Epithelial cell of proximal tubule (primary cell): ENCODE measurements around the gene CCNG1. TPM values are rescaled to one million over a fixed set of nuclear protein-coding genes. Genes with fewer than 3 reads are reported as not detected.

Experiments used
- DNase-seq: peaks from one replicate; pipeline ENCODE4 v3.0.0-alpha.2; 2011; ENCODE audit warnings: low read depth
- H3K4me3 ChIP-seq: 2 replicates; pipeline ENCODE4 v1.5.1; 2011; ENCODE audit warnings: low read depth, mild to moderate bottlenecking, low read length
- CTCF ChIP-seq: conservative IDR thresholded peaks from 2 replicates; pipeline ENCODE4 v1.5.1; 2012; ENCODE audit warnings: low read depth, mild to moderate bottlenecking, low read length
- total RNA-seq: library from RNA; depleted of rRNA; stranded (reverse); fragments of >200 nt; gene quantifications from 2 replicates; pipeline ENCODE4 v1.2.3, GENCODE V29; 2015

The CCNG1 gene
- total RNA-seq, 1 donor from 2014 or later, result 139 TPM

GRCh38 chr5:163456029-163456589 is 18.7 kb downstream of the CCNG1 start:
- no peak for TF ChIP-seq CTCF
- no peak overlapping the region for H3K4me3 ChIP-seq
- no peak for DNase-seq

GRCh38 chr5:163456840-163457239 is 19.4 kb downstream of the CCNG1 start:
- DNase-seq, result no peak
- H3K4me3 ChIP-seq, result no peak overlapping the region
- TF ChIP-seq CTCF, result no peak

GRCh38 chr5:163458778-163459385 is 21.5 kb downstream of the CCNG1 start:
- no peak for DNase-seq
- H3K4me3 ChIP-seq, result peak overlapping the region; percentile 76
- no peak for TF ChIP-seq CTCF

- peak overlapping the region; percentile 76 for H3K4me3 ChIP-seq
- TF ChIP-seq CTCF, result no peak
- DNase-seq, result no peak
These were observed 22.0 kb downstream of the CCNG1 start for GRCh38 chr5:163459462-163459818.

- peak; percentile 93 for DNase-seq
- peak; percentile 12 for TF ChIP-seq CTCF
- H3K4me3 ChIP-seq, result peak within 1 kb of the TSS; percentile 76
These were observed 22.6 kb downstream of the CCNG1 start, which contains the start of gene NUDCD2 for GRCh38 chr5:163459819-163460561. NUDCD2 (minus strand) TSS chr5:163460102; CDS start chr5:163460050, 52 bp downstream.

- no peak for DNase-seq
- TF ChIP-seq CTCF, result no peak
- H3K4me3 ChIP-seq, result peak within 1 kb of the TSS; percentile 76
These were observed 23.3 kb downstream of the CCNG1 start, which contains the start of gene HMMR for GRCh38 chr5:163460562-163461171. HMMR (plus strand) TSS chr5:163460632; CDS start chr5:163460693, 61 bp downstream.
